HG03175 (cell line): ENCODE results near the gene HSPB7.
"Not testable (repeated sequence)": the region's sequence is repeated elsewhere in the genome, so short reads cannot be mapped to it uniquely, and the experiment has no call there.

ENCODE experiments used
- ATAC-seq: cut with Tn5 transposase; IDR thresholded peaks from one replicate; pipeline ENCODE4 v1.9.1; 2021; ENCODE audit warnings: mild to moderate bottlenecking, moderate library complexity; ENCODE audit not compliant: unreplicated experiment

The HSPB7 gene

GRCh38 chr1:16017461-16018303 is at the start of gene HSPB7:
HSPB7 (minus strand) TSS chr1:16018043; CDS start chr1:16017963, 80 bp downstream.
- ATAC-seq = no peak

GRCh38 chr1:16067127-16067768 is 49.4 kb upstream of the HSPB7 start:
- no peak for ATAC-seq

- no peak for ATAC-seq
These were observed 48.4 kb upstream of the HSPB7 start for GRCh38 chr1:16066245-16066644.

- no peak for ATAC-seq
These were observed 47.4 kb upstream of the HSPB7 start for GRCh38 chr1:16065269-16065576.

GRCh38 chr1:16064536-16065268 is 46.9 kb upstream of the HSPB7 start:
- ATAC-seq = no peak

- ATAC-seq = no peak
These were observed 46.1 kb upstream of the HSPB7 start for GRCh38 chr1:16063921-16064320.

- no peak for ATAC-seq
These were observed 45.5 kb upstream of the HSPB7 start for GRCh38 chr1:16063226-16063829.

- not testable (repeated sequence) for ATAC-seq
These were observed 44.8 kb upstream of the HSPB7 start for GRCh38 chr1:16062687-16063075.

- ATAC-seq = not testable (repeated sequence)
These were observed 44.3 kb upstream of the HSPB7 start for GRCh38 chr1:16061989-16062686.

- ATAC-seq = no peak
These were observed 43.4 kb upstream of the HSPB7 start for GRCh38 chr1:16061266-16061665.

- ATAC-seq = not testable (repeated sequence)
These were observed 40.7 kb upstream of the HSPB7 start for GRCh38 chr1:16058394-16059120.

GRCh38 chr1:16057314-16057915 is 39.6 kb upstream of the HSPB7 start:
- ATAC-seq = not testable (repeated sequence)

GRCh38 chr1:16056521-16056912 is 38.7 kb upstream of the HSPB7 start:
- not testable (repeated sequence) for ATAC-seq

GRCh38 chr1:16055613-16056520 is 38.0 kb upstream of the HSPB7 start:
- ATAC-seq = peak; percentile 78

- ATAC-seq = no peak
These were observed 37.0 kb upstream of the HSPB7 start for GRCh38 chr1:16054598-16055540.

GRCh38 chr1:16053781-16054502 is 36.1 kb upstream of the HSPB7 start:
- no peak for ATAC-seq

- not testable (repeated sequence) for ATAC-seq
These were observed 34.1 kb upstream of the HSPB7 start for GRCh38 chr1:16051949-16052348.
